ENCODE results near the gene GOLGA8M.
"Not testable (repeated sequence)": the region's sequence is repeated elsewhere in the genome, so short reads cannot be mapped to it uniquely, and the experiment has no call there.

GRCh38 chr15:28673533-28673932, 38.7 kb downstream of the GOLGA8M start:
- TF ChIP-seq CTCF (IDR thresholded peaks at IDR 0.05); ZFX (IDR thresholded peaks at IDR 0.05; ENCODE audit: borderline replicate concordance): not testable (repeated sequence)

All from 22Rv1 (cell line).